T-helper 1 cell treated with Interleukin-12 subunit alpha and Interleukin-12 subunit beta and Interleukin-4 antibody, amounts not matched to agents 30 μg/mL and 1 μg/mL, for 36 hours (primary cell): Measurements from ENCODE around the gene KRT9.
"Not testable (repeated sequence)": the region's sequence is repeated elsewhere in the genome, so short reads cannot be mapped to it uniquely, and the experiment has no call there.

Experiments used
- H3K27ac Mint-ChIP-seq: one replicate; pipeline ENCODE4 v1.8.0; 2021; ENCODE audit warnings: mild to moderate bottlenecking, mixed read lengths
- H3K27me3 Mint-ChIP-seq: one replicate; pipeline ENCODE4 v1.8.0; 2021; ENCODE audit warnings: low read depth, mixed read lengths
- H3K36me3 Mint-ChIP-seq: one replicate; pipeline ENCODE4 v1.8.0; 2021; ENCODE audit warnings: low read depth, mixed read lengths
- H3K4me1 Mint-ChIP-seq: one replicate; pipeline ENCODE4 v1.8.0; 2021; ENCODE audit warnings: low read depth, mixed read lengths
- H3K4me3 Mint-ChIP-seq: one replicate; pipeline ENCODE4 v1.8.0; 2021; ENCODE audit warnings: mild to moderate bottlenecking, moderate library complexity, mixed read lengths
- H3K9me3 Mint-ChIP-seq: one replicate; pipeline ENCODE4 v1.8.0; 2021; ENCODE audit warnings: mixed read lengths

The KRT9 gene

GRCh38 chr17:41588126-41588810 is 16.4 kb upstream of the KRT9 start:
- H3K36me3 Mint-ChIP-seq: no peaks in the 10 kb centered on the region
- no peaks in the 10 kb centered on the region for H3K27me3 Mint-ChIP-seq

DNA sequence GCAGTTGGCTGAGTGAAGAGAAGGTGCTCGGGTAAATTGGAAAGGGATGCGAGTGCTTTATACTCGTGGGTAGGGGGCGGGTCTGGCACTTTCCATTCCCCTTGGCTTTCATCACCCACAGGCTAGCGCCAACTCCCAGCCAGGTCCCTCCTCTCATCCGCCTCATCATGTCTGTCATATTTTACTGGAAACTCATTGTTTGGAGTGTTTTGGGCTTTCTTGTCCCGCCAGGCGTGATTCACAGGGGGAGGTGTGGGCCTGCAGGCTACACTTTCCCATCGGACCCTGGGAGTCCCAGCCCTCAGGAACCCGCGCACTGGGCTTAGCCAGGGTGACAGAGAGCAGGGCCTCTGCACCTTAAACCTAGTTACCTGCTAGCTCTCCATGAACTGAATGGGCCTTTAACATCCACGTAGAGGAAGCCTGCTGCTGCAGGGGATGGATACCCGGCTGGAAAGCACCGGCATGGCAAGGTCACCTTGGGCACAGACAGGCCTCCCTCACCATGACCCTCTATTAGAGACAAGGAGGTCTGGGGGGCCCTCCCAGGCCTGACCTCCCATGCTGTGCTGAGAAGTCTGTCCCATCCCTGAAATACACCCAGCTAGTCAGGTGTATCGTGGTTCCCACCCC is 15.1 kb upstream of the KRT9 start, which contains the start of gene KRT14:
Gene KRT14, minus strand, starts transcription at position 33 of the 633 bp plus-strand sequence. CDS start 61 bp downstream, outside the sequence.
- Mint-ChIP-seq H3K27me3 (no peaks in the 10 kb centered on the region), H3K9me3 (no peaks in the 10 kb centered on the region), H3K36me3 (no peaks in the 10 kb centered on the region), H3K27ac (no peak within 1 kb of the TSS), H3K4me1 (no peaks in the 10 kb centered on the region), H3K4me3 (no peak within 1 kb of the TSS)

More at GRCh38 chr17:41588126-41588810, 16.4 kb upstream of the KRT9 start:
- Mint-ChIP-seq H3K27ac (no peak overlapping the region), H3K4me3 (no peak overlapping the region), H3K9me3 (no peaks in the 10 kb centered on the region), H3K4me1 (no peaks in the 10 kb centered on the region)

DNA sequence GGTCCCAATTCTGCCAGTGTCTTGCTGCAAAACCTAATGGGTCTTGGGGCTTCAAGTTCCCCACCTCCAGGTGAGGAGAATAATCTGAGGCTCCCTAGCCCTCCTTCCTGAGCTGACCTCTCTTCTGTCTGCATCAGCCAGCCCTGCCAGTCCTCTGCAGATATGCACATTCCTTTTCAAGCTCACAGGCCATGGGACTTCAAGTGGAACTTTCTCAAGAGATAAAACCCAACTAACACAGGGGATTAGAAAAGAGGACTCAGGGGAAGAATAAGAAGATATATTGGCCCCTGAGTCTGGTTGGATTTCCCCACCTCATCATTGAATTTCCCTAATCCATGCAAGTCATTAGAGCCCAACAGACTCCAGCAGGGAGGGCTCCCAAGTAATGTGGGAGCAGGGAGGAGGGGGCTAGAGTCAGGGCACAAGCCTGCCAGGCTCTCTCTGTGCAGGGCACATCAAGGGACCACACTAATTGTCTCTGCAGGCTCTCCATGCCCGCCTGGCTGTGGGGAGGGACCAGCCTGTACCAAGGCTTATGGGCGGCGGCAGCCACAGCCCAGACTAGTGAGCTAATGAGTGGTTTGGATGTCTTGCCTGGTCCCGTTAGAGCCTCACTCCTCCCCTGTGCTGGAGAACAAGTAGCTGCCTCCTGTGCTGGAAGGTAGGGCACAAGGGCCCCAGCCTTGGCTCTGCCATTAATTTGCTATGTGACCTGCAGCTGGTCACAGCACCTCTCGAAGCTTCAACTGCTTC is 13.6 kb upstream of the KRT9 start:
- H3K9me3 Mint-ChIP-seq: no peaks in the 10 kb centered on the region
- no peak overlapping the region for H3K4me3 Mint-ChIP-seq
- H3K27me3 Mint-ChIP-seq: peaks cover 11% of the 10 kb centered on the region
- no peak overlapping the region for H3K27ac Mint-ChIP-seq
- H3K4me1 Mint-ChIP-seq: no peaks in the 10 kb centered on the region
- H3K36me3 Mint-ChIP-seq: no peaks in the 10 kb centered on the region

DNA sequence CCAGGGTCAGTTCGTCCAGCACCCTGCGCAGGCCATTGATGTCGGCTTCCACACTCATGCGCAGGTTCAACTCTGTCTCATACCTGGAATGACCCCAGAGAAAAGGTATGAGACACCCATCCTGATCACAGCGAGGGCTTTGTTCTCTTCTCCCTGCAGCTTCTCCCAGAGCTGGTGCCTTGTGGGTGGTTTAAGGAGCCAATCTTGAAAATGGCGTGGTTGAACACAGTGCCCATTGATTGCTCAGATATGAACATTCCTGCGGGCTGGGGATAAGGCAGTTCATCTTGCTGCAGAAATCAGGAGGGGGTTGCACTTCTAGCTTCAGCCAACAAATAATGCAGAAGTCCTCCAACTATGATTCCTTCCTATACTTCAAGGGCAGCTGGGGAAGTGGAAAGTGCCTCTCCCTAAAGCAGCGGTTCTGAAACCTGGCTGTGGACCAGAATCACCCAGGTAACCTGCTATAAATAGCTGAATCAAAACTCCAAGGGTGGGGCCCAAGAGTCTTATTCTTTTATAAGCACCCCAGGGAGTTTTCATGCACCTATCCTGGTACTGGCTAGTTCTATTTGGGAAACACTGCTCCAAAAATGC is 12.6 kb upstream of the KRT9 start:
- H3K36me3 Mint-ChIP-seq, H3K27ac Mint-ChIP-seq, H3K4me1 Mint-ChIP-seq, H3K4me3 Mint-ChIP-seq, H3K9me3 Mint-ChIP-seq: not testable (repeated sequence)
- H3K27me3 Mint-ChIP-seq: peaks cover 14% of the 10 kb centered on the region

DNA sequence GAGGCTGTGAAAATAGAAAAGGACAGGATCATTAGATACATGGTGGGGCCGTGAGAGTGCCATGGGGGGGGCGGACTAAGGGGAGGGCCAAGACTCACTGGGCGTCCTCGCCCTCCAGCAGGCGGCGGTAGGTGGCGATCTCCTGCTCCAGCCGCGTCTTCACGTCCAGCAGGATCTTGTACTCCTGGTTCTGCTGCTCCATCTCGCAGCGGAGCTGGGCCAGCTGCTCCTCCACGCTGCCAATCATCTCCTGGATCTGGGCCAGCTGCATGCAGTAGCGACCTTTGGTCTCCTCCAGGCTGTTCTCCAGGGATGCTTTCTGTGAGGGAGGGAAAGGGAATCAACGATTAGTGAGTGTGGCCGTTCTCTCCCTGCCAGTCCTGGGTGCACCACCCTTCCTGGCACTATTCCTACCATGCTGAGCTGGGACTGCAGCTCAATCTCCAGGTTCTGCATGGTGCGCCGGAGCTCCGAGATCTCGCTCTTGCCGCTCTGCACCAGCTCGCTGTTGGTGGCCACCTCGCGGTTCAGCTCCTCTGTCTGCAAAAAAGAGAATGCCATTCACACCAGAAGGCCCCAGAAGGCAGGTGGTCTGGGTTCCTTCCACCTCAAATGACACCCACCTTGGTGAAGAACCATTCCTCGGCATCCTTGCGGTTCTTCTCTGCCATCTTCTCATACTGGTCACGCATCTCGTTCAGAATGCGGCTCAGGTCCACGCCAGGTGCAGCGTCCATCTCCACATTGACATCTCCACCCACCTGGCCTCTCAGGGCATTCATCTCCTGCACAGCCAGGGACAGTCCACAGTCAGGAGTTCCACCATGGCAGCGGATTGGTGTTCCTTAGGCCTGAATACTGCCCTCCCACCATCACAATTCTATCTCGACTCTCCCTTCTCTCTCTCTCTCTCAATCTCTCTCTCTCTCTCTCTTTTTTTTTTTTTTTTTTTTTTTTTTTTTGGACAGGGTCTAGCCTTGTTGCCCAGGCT is 11.6 kb upstream of the KRT9 start:
- Mint-ChIP-seq H3K9me3 (no peaks in the 10 kb centered on the region), H3K4me3 (no peak overlapping the region), H3K36me3 (no peaks in the 10 kb centered on the region), H3K4me1 (peaks cover 6% of the 10 kb centered on the region), H3K27ac (no peak overlapping the region), H3K27me3 (peaks cover 14% of the 10 kb centered on the region)

- H3K27me3 Mint-ChIP-seq: peaks cover 16% of the 10 kb centered on the region
- H3K4me3 Mint-ChIP-seq, H3K27ac Mint-ChIP-seq: not testable (repeated sequence)
These were observed 10.5 kb upstream of the KRT9 start for GRCh38 chr17:41582061-41582968.

DNA sequence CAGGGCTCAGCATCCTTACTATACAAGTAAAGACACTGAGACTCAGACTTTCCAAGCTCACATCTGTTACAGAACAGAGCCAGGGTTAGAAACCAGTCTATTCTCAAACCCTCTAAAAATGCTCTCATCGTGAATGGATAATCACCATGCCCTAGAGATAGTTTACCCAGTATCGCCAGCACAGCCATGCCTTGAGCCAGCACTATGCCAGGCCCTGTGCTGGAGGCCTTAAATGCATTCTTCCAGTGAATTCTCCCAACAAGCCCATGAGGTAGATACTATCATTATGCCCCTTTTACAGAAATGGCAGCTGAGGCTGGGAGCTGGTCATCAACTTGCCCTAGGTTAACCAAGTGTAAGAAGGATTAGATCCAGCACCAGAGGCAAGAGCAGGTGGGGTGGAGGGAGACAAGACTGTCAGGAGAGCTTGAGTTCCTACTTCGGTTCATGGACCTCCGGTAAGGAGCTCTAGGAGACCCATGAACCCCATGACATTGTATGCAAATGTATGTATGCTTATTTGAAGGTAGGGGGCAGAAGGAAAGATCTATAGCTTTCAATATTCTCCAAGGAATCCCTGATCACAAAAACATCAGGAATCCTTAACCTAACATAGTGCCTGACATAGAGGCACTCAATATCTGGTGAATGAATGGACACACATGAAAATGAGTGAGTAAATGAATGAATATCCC is 9.7 kb upstream of the KRT9 start:
- Mint-ChIP-seq H3K27me3 (peaks cover 20% of the 10 kb centered on the region), H3K9me3 (no peaks in the 10 kb centered on the region), H3K36me3 (no peaks in the 10 kb centered on the region), H3K4me3 (no peak overlapping the region), H3K4me1 (peaks cover 6% of the 10 kb centered on the region), H3K27ac (no peak overlapping the region)

More at GRCh38 chr17:41582061-41582968, 10.5 kb upstream of the KRT9 start:
- H3K9me3 Mint-ChIP-seq, H3K36me3 Mint-ChIP-seq, H3K4me1 Mint-ChIP-seq: not testable (repeated sequence)

GRCh38 chr17:41580687-41581365 is 9.0 kb upstream of the KRT9 start:
- peaks cover 20% of the 10 kb centered on the region for H3K27me3 Mint-ChIP-seq
- no peaks in the 10 kb centered on the region for H3K9me3 Mint-ChIP-seq
- no peak overlapping the region for H3K27ac Mint-ChIP-seq
- peaks cover 6% of the 10 kb centered on the region for H3K4me1 Mint-ChIP-seq
- H3K4me3 Mint-ChIP-seq: no peak overlapping the region
- no peaks in the 10 kb centered on the region for H3K36me3 Mint-ChIP-seq

DNA sequence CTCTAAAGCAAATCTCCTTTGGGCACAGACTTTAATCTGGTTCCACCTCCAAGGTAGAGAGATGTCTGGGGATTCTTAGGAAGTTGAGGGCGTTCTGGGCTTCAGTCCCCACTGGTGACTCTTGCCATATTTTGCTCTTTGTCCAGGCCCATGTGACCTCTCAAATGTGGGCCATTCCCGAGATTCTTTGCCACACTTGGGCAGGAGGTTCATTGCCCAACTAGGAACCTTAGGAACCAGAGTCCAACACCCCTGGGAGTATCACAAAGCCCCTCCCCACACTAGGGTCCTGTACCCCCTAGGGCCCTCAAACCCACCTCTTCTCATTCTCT is 8.4 kb upstream of the KRT9 start:
- Mint-ChIP-seq H3K9me3 (no peaks in the 10 kb centered on the region), H3K4me3 (no peak overlapping the region), H3K36me3 (no peaks in the 10 kb centered on the region), H3K4me1 (peaks cover 6% of the 10 kb centered on the region), H3K27ac (no peak overlapping the region), H3K27me3 (peaks cover 20% of the 10 kb centered on the region)

DNA sequence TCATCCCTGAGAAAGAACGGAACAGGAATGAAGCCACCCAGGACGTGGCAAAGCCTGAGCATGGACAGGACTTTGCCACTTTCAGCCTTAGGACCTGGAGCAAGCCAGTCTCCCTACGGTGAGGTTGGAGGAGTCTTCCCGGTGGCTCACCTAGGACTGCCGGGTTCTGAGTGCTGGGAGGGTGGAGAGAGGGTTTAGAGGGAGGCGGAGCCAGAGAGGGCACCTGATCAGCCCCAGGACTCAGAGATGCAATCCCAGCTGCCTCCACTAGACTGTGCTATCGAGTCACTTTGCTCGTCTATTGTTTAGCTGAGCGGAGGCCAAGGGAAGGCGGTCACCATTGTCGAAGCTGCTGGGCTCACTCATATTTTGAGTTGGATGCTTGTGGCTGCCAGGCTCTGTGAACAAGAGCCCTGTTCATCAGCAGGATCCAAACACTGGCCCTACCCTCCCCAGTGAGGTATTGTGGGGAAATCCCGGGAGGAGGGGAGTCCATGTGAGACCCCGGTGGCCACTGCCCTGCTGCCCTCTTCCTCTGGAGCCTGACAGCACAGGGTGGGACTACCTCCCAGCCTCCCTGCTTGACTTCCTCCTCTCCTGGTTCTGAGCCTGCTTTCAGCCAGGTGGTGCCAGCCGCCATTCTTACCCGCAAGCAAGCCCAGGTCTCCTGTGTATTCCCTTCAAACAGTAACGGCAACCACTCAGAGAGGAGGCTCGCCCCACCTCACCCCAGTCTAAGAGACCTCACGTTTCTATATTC is 7.8 kb upstream of the KRT9 start:
- Mint-ChIP-seq H3K27me3 (peaks cover 20% of the 10 kb centered on the region), H3K4me3 (no peak overlapping the region), H3K4me1 (peaks cover 6% of the 10 kb centered on the region), H3K36me3 (no peaks in the 10 kb centered on the region), H3K27ac (no peak overlapping the region), H3K9me3 (no peaks in the 10 kb centered on the region)

DNA sequence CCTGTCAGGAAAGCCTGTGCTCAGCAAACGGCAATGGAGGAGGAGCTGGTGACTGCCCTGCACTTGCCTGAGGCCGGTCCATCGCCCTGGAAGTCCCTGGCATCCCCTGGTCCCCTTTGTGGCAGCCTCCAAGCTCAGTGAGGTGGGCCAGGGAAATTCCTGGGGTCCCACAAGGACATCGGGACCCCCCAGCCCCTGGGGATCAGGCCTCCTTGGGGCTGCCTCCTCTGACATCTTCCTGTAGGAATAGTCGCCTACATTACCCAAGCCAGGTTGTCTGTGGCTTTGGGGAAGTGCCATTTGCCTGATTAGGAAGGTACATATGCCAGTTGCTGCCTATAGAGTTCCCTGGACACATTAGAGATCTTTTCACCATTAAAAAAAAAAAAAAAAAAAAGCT is 7.1 kb upstream of the KRT9 start:
- Mint-ChIP-seq H3K9me3 (no peaks in the 10 kb centered on the region), H3K27ac (no peak overlapping the region), H3K4me3 (no peak overlapping the region), H3K27me3 (peaks cover 20% of the 10 kb centered on the region), H3K4me1 (peaks cover 6% of the 10 kb centered on the region), H3K36me3 (no peaks in the 10 kb centered on the region)

GRCh38 chr17:41578538-41578937 is 6.7 kb upstream of the KRT9 start:
- no peaks in the 10 kb centered on the region for H3K36me3 Mint-ChIP-seq
- H3K4me1 Mint-ChIP-seq: peaks cover 6% of the 10 kb centered on the region
- no peaks in the 10 kb centered on the region for H3K9me3 Mint-ChIP-seq
- H3K27me3 Mint-ChIP-seq: peaks cover 21% of the 10 kb centered on the region
- H3K27ac Mint-ChIP-seq: no peak overlapping the region
- H3K4me3 Mint-ChIP-seq: no peak overlapping the region
